ENCODE results near the gene HIGD2A.

Gene HIGD2A

GRCh38 chr5:176382721-176383120, 5.8 kb upstream of the HIGD2A start:
- POLR2A ChIA-PET = interaction anchor here (0.6 kb wide), 1 partner anchor 9 kb away, joined by 3 read pairs; no protein-coding TSS in a partner anchor
- 94% methylated on average over 2 of the region's 3 CpGs for WGBS (ENCODE audit: insufficient coverage)
- H3K4me1 ChIP-seq (ENCODE audit: control extremely low read depth in 1 of 4, control insufficient read depth in 4 of 4, insufficient read depth in 4 of 4, low read length in 3 of 4) = peaks cover 2 to 18% (median 14%) of the 10 kb centered on the region in 4 experiments

GRCh38 chr5:176383248-176383905, 5.2 kb upstream of the HIGD2A start:
- H3K27me3 ChIP-seq (replicated peaks in 2 of 5; ENCODE audit: control insufficient read depth in 4 of 5, insufficient read depth in 5 of 5, low read length in 4 of 5) = no peaks in the 10 kb centered on the region
- CTCF ChIA-PET = no interaction called here
- H3K9me3 ChIP-seq (ENCODE audit: control extremely low read depth in 1 of 5, control insufficient read depth in 4 of 5, insufficient read depth in 2 of 5, low read depth in 1 of 5, low read length in 4 of 5) = no peaks in the 10 kb centered on the region
- no peak overlapping the region for H3K27ac ChIP-seq (ENCODE audit: insufficient read depth in 1 of 2, low read depth in 1 of 2, low read length in 2 of 2, poor library complexity in 1 of 2, severe bottlenecking in 2 of 2)
- no peak for DNase-seq
- WGBS (ENCODE audit: insufficient coverage) = 98% methylated on average over 9 of the region's 15 CpGs
- H3K36me3 ChIP-seq (ENCODE audit: control insufficient read depth in 4 of 4, insufficient read depth in 4 of 4, low read length in 3 of 4) = peaks cover 21 to 59% (median 53%) of the 10 kb centered on the region in 4 experiments
- H3K4me1 ChIP-seq (ENCODE audit: control extremely low read depth in 1 of 4, control insufficient read depth in 4 of 4, insufficient read depth in 4 of 4, low read length in 3 of 4) = peaks cover 4 to 24% (median 16%) of the 10 kb centered on the region in 4 experiments
- H3K4me3 ChIP-seq (ENCODE audit: control insufficient read depth in 1 of 7, extremely low read depth in 1 of 7, insufficient read depth in 4 of 7, low read depth in 2 of 7, low read length in 6 of 7) = no peak overlapping the region
- POLR2A ChIA-PET = interaction anchor here (0.8 kb wide), 1 partner anchor 153 kb away, joined by 4 read pairs; the partner anchor contains the start of gene RNF44

More at GRCh38 chr5:176382721-176383120, 5.8 kb upstream of the HIGD2A start:
- Histone ChIP-seq H3K27me3 (replicated peaks in 2 of 5; ENCODE audit: control insufficient read depth in 4 of 5, insufficient read depth in 5 of 5, low read length in 4 of 5) (no peaks in the 10 kb centered on the region), H3K4me3 (ENCODE audit: control insufficient read depth in 1 of 7, extremely low read depth in 1 of 7, insufficient read depth in 4 of 7, low read depth in 2 of 7, low read length in 6 of 7) (no peak overlapping the region), H3K9me3 (ENCODE audit: control extremely low read depth in 1 of 5, control insufficient read depth in 4 of 5, insufficient read depth in 2 of 5, low read depth in 1 of 5, low read length in 4 of 5) (no peaks in the 10 kb centered on the region), H3K27ac (ENCODE audit: insufficient read depth in 1 of 2, low read depth in 1 of 2, low read length in 2 of 2, poor library complexity in 1 of 2, severe bottlenecking in 2 of 2) (no peak overlapping the region), H3K36me3 (ENCODE audit: control insufficient read depth in 4 of 4, insufficient read depth in 4 of 4, low read length in 3 of 4) (peaks cover 21 to 59% (median 53%) of the 10 kb centered on the region in 4 experiments)
- DNase-seq = no peak
- CTCF ChIA-PET = interaction anchor here (1.7 kb wide), 1 partner anchor 21 kb away, joined by 6 read pairs; the partner anchor contains the start of gene KIAA1191

GRCh38 chr5:176383961-176384360, 4.6 kb upstream of the HIGD2A start:
- Histone ChIP-seq H3K36me3 (ENCODE audit: control insufficient read depth in 4 of 4, insufficient read depth in 4 of 4, low read length in 3 of 4) (peaks cover 21 to 59% (median 53%) of the 10 kb centered on the region in 4 experiments), H3K27me3 (replicated peaks in 2 of 5; ENCODE audit: control insufficient read depth in 4 of 5, insufficient read depth in 5 of 5, low read length in 4 of 5) (no peaks in the 10 kb centered on the region), H3K4me3 (ENCODE audit: control insufficient read depth in 1 of 7, extremely low read depth in 1 of 7, insufficient read depth in 4 of 7, low read depth in 2 of 7, low read length in 6 of 7) (no peak overlapping the region), H3K27ac (ENCODE audit: insufficient read depth in 1 of 2, low read depth in 1 of 2, low read length in 2 of 2, poor library complexity in 1 of 2, severe bottlenecking in 2 of 2) (no peak overlapping the region), H3K9me3 (ENCODE audit: control extremely low read depth in 1 of 5, control insufficient read depth in 4 of 5, insufficient read depth in 2 of 5, low read depth in 1 of 5, low read length in 4 of 5) (no peaks in the 10 kb centered on the region), H3K4me1 (ENCODE audit: control extremely low read depth in 1 of 4, control insufficient read depth in 4 of 4, insufficient read depth in 4 of 4, low read length in 3 of 4) (peaks cover 4 to 24% (median 16%) of the 10 kb centered on the region in 4 experiments)
- WGBS (ENCODE audit: insufficient coverage) = 92% methylated on average over 5 of the region's 9 CpGs
- ChIA-PET CTCF (interaction anchor here (1.4 kb wide), 1 partner anchor 9 kb away, joined by 4 read pairs; no protein-coding TSS in a partner anchor), POLR2A (interaction anchor here (0.5 to 0.8 kb wide), 2 partner anchors 14 to 153 kb away, joined by 3 to 4 read pairs; partner anchors contain the start of gene RNF44)
- DNase-seq = no peak

- DNase-seq = no peak
- ChIA-PET POLR2A (interaction anchor here (0.5 kb wide), 1 partner anchor 14 kb away, joined by 3 read pairs; no protein-coding TSS in a partner anchor), CTCF (interaction anchor here (1.3 to 1.4 kb wide), 2 partner anchors 10 to 22 kb away, joined by 4 read pairs; partner anchors contain the start of gene KIAA1191)
- Histone ChIP-seq H3K9me3 (ENCODE audit: control extremely low read depth in 1 of 5, control insufficient read depth in 4 of 5, insufficient read depth in 2 of 5, low read depth in 1 of 5, low read length in 4 of 5) (no peaks in the 10 kb centered on the region), H3K36me3 (ENCODE audit: control insufficient read depth in 4 of 4, insufficient read depth in 4 of 4, low read length in 3 of 4) (peaks cover 21 to 59% (median 53%) of the 10 kb centered on the region in 4 experiments), H3K4me1 (ENCODE audit: control extremely low read depth in 1 of 4, control insufficient read depth in 4 of 4, insufficient read depth in 4 of 4, low read length in 3 of 4) (peaks cover 4 to 26% (median 18%) of the 10 kb centered on the region in 4 experiments), H3K27ac (ENCODE audit: insufficient read depth in 1 of 2, low read depth in 1 of 2, low read length in 2 of 2, poor library complexity in 1 of 2, severe bottlenecking in 2 of 2) (no peak overlapping the region), H3K27me3 (replicated peaks in 2 of 5; ENCODE audit: control insufficient read depth in 4 of 5, insufficient read depth in 5 of 5, low read length in 4 of 5) (no peaks in the 10 kb centered on the region), H3K4me3 (ENCODE audit: control insufficient read depth in 1 of 7, extremely low read depth in 1 of 7, insufficient read depth in 4 of 7, low read depth in 2 of 7, low read length in 6 of 7) (no peak overlapping the region)
- 91% methylated on average over 7 of the region's 8 CpGs for WGBS (ENCODE audit: insufficient coverage)
Measured at GRCh38 chr5:176384366-176384930, 4.1 kb upstream of the HIGD2A start.

- ChIA-PET CTCF (interaction anchor here (1.3 to 1.4 kb wide), 2 partner anchors 10 to 23 kb away, joined by 4 read pairs; partner anchors contain the start of gene KIAA1191), POLR2A (interaction anchor here (0.6 kb wide), 1 partner anchor 282 kb away, joined by 7 read pairs; no protein-coding TSS in a partner anchor)
- WGBS (ENCODE audit: insufficient coverage) = 93% methylated on average over 11 of the region's 12 CpGs
- no peak overlapping the region for H3K4me3 ChIP-seq (ENCODE audit: control insufficient read depth in 1 of 7, extremely low read depth in 1 of 7, insufficient read depth in 4 of 7, low read depth in 2 of 7, low read length in 6 of 7)
- DNase-seq = no peak
- H3K36me3 ChIP-seq (ENCODE audit: control insufficient read depth in 4 of 4, insufficient read depth in 4 of 4, low read length in 3 of 4) = peaks cover 21 to 59% (median 53%) of the 10 kb centered on the region in 4 experiments
- peaks cover 4 to 28% (median 20%) of the 10 kb centered on the region in 4 experiments for H3K4me1 ChIP-seq (ENCODE audit: control extremely low read depth in 1 of 4, control insufficient read depth in 4 of 4, insufficient read depth in 4 of 4, low read length in 3 of 4)
- no peak overlapping the region for H3K27ac ChIP-seq (ENCODE audit: insufficient read depth in 1 of 2, low read depth in 1 of 2, low read length in 2 of 2, poor library complexity in 1 of 2, severe bottlenecking in 2 of 2)
- no peaks in the 10 kb centered on the region for H3K27me3 ChIP-seq (replicated peaks in 2 of 5; ENCODE audit: control insufficient read depth in 4 of 5, insufficient read depth in 5 of 5, low read length in 4 of 5)
- no peaks in the 10 kb centered on the region for H3K9me3 ChIP-seq (ENCODE audit: control extremely low read depth in 1 of 5, control insufficient read depth in 4 of 5, insufficient read depth in 2 of 5, low read depth in 1 of 5, low read length in 4 of 5)
Measured at GRCh38 chr5:176384991-176385390, 3.6 kb upstream of the HIGD2A start.

GRCh38 chr5:176386491-176386890, 2.1 kb upstream of the HIGD2A start:
- WGBS (ENCODE audit: insufficient coverage) = no CpG with 5 or more reads among the region's 1 CpG
- ChIA-PET POLR2A (interaction anchor here (0.9 kb wide), 1 partner anchor 24 kb away, joined by 5 read pairs; no protein-coding TSS in a partner anchor), CTCF (interaction anchor here (1.2 kb wide), 1 partner anchor 25 kb away, joined by 3 read pairs; the partner anchor contains the start of gene KIAA1191)
- H3K27ac ChIP-seq (ENCODE audit: insufficient read depth in 1 of 2, low read depth in 1 of 2, low read length in 2 of 2, poor library complexity in 1 of 2, severe bottlenecking in 2 of 2) = no peak overlapping the region
- H3K9me3 ChIP-seq (ENCODE audit: control extremely low read depth in 1 of 5, control insufficient read depth in 4 of 5, insufficient read depth in 2 of 5, low read depth in 1 of 5, low read length in 4 of 5) = no peaks in the 10 kb centered on the region
- no peak for DNase-seq
- peaks cover 20 to 62% (median 48%) of the 10 kb centered on the region in 4 experiments for H3K36me3 ChIP-seq (ENCODE audit: control insufficient read depth in 4 of 4, insufficient read depth in 4 of 4, low read length in 3 of 4)
- H3K4me1 ChIP-seq (ENCODE audit: control extremely low read depth in 1 of 4, control insufficient read depth in 4 of 4, insufficient read depth in 4 of 4, low read length in 3 of 4) = peaks cover 4 to 30% (median 22%) of the 10 kb centered on the region in 4 experiments
- peak overlapping the region in 2 of 7 experiments; percentile 4 to 85 for H3K4me3 ChIP-seq (ENCODE audit: control insufficient read depth in 1 of 7, extremely low read depth in 1 of 7, insufficient read depth in 4 of 7, low read depth in 2 of 7, low read length in 6 of 7)
- no peaks in the 10 kb centered on the region for H3K27me3 ChIP-seq (replicated peaks in 2 of 5; ENCODE audit: control insufficient read depth in 4 of 5, insufficient read depth in 5 of 5, low read length in 4 of 5)
